Kidney epithelial cell (primary cell): ENCODE results near the gene PAGE2B. TPM values are rescaled to one million over a fixed set of nuclear protein-coding genes. Genes with fewer than 3 reads are reported as not detected.

ENCODE experiments used
- DNase-seq: peaks from one replicate; pipeline ENCODE4 v3.0.0-alpha.2; 2010; ENCODE audit warnings: low read depth
- H3K27me3 ChIP-seq: 2 replicates; pipeline ENCODE4 v1.6.0; 2011; ENCODE audit warnings: low read length; ENCODE audit not compliant: control insufficient read depth, insufficient read depth
- H3K36me3 ChIP-seq: 2 replicates; pipeline ENCODE4 v1.5.1; 2011; ENCODE audit warnings: low read length; ENCODE audit not compliant: control insufficient read depth, insufficient read depth
- H3K4me3 ChIP-seq: 2 replicates; pipeline ENCODE4 v1.5.1; 2011; ENCODE audit warnings: low read depth, mild to moderate bottlenecking, control low read depth, low read length
- total RNA-seq: library from RNA; depleted of rRNA; stranded (reverse); fragments of >200 nt; gene quantifications from 2 replicates; pipeline ENCODE4 v1.2.3, GENCODE V29; 2015
- TF ChIP-seq, protein P1 (sequence below): IDR thresholded peaks from 2 replicates; pipeline ENCODE4 v1.5.1; 2011; ENCODE audit warnings: mild to moderate bottlenecking, moderate library complexity, low read length, control low read depth, inconsistent platforms; ENCODE audit not compliant: insufficient read depth, poor library complexity, severe bottlenecking

The PAGE2B gene, protein sequence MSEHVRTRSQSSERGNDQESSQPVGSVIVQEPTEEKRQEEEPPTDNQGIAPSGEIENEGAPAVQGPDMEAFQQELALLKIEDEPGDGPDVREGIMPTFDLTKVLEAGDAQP
- not detected in 2 replicates for total RNA-seq

DNA sequence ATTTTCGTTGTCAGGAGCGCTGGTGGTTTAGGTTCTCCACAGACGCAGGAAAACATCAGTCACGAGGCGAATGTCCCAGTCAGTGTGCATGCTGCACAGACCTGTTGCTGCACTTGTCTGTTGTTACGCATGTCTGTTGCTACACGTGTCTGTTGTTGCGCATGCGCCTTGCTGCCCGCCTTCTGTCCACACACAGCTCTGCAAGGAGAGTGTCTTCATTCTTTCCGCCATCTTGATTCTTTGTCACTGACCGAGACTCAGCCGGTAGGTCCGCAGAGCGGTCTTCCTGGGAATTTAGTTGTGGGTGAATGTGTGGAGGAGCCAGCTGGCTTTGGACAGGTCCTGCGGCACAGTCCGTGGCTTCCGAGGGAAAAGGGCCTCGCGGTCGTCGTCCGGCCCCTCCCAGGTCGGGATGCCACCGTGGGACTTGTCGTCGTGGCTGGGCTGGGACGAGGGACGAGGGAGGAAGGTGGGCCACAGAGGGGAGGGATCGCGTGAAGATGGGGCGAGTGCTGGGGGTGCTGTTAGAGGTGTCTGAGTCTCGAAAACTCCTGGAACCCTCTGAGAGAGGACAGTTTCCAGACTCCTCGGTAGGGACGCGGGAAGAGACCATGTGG is at the start of gene PAGE2B:
Gene PAGE2B, plus strand, starts transcription at position 180 of the 617 bp plus-strand sequence. CDS start 1,012 bp downstream, outside the sequence.
- TF ChIP-seq, protein P1, sequence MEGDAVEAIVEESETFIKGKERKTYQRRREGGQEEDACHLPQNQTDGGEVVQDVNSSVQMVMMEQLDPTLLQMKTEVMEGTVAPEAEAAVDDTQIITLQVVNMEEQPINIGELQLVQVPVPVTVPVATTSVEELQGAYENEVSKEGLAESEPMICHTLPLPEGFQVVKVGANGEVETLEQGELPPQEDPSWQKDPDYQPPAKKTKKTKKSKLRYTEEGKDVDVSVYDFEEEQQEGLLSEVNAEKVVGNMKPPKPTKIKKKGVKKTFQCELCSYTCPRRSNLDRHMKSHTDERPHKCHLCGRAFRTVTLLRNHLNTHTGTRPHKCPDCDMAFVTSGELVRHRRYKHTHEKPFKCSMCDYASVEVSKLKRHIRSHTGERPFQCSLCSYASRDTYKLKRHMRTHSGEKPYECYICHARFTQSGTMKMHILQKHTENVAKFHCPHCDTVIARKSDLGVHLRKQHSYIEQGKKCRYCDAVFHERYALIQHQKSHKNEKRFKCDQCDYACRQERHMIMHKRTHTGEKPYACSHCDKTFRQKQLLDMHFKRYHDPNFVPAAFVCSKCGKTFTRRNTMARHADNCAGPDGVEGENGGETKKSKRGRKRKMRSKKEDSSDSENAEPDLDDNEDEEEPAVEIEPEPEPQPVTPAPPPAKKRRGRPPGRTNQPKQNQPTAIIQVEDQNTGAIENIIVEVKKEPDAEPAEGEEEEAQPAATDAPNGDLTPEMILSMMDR, result no peak
- H3K36me3 ChIP-seq, result no peaks in the 10 kb centered on the region
- no peaks in the 10 kb centered on the region for H3K27me3 ChIP-seq
- no peak within 1 kb of the TSS for H3K4me3 ChIP-seq
- no peak for DNase-seq

DNA sequence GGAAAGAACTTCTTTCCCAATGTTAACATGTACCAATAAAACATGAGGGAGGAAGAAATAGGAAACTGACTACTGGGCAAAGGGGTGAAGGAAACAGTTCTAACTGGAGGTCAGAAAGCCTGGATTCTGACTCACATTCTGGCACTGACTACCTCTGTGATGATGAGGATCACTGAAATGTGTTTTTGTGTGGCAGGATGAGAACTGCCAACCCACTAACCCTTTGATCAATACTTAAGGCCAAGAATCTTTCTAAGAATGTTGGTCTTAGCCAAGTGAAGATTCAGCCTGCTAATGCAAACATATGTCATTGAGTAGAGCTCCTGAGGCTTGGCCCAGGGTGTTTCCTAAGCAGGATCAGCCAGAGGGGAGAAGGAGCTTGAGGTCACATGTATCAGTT is 48.7 kb upstream of the PAGE2B start:
- Histone ChIP-seq H3K4me3 (no peak overlapping the region), H3K27me3 (no peaks in the 10 kb centered on the region), H3K36me3 (no peaks in the 10 kb centered on the region)
- no peak for DNase-seq
- TF ChIP-seq, protein P1, result no peak

DNA sequence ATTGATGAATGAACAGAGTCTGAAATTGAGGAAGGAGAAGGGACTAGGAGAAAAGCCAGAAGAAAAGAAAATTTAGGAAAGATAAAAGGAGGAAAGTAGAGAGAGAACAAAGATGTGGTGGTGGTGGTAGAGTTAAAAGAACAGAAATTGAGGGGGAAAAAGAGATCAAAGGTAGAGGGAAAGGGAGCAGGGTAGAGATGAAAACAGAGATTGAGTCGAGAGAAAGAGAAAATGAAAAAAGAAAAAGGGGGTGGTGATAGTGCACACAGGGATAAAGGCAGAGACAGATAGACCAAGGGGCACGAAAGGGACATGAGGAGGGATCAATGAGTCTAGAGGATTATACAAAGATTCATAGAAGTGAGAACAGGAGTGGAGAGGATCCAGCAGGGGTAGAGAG is 48.0 kb upstream of the PAGE2B start:
- H3K36me3 ChIP-seq, result no peaks in the 10 kb centered on the region
- H3K4me3 ChIP-seq, result no peak overlapping the region
- TF ChIP-seq, protein P1, result no peak
- H3K27me3 ChIP-seq, result no peaks in the 10 kb centered on the region
- DNase-seq, result no peak

DNA sequence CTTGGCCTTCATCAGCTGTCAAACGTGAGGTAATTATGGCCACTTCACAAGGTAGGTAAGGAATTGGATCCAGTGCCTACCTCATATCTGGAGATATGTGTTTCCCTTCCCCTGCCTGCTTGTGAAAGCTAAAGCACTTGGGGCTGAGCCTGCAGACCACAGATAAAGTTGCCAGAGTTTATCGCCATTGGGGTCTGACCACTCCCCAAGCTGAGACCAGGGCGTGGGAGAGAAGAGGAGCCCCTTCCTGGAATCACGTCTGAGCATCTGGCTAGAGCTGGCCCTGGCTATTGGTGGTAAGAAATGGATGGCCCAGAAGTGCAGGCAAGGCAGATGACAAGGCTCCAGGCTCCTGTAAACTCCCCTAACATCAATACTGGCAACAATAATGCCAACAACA is 46.8 kb upstream of the PAGE2B start:
- no peak for DNase-seq
- no peaks in the 10 kb centered on the region for H3K27me3 ChIP-seq
- TF ChIP-seq, protein P1, result no peak
- H3K36me3 ChIP-seq, result no peaks in the 10 kb centered on the region
- H3K4me3 ChIP-seq, result no peak overlapping the region

DNA sequence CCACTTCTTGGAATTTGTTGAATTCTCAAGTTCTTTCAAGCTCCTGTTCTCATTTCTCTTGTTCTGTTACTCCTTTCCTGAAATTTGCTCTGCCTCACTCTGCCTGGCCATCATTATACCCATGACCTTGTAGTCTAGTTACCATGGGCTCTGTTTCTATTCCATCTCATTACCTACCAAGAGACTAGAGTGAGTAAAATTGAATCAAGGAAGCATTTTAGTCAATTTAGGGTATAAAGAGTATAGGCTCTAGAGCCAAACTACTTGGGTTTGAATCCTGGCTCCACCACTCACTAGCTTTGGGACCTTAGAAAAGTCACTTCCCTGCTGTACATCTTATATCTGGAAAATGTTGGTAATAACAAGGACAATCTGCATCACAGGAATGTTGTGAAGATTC is 46.2 kb upstream of the PAGE2B start:
- TF ChIP-seq, protein P1, result no peak
- H3K27me3 ChIP-seq, result no peaks in the 10 kb centered on the region
- no peak overlapping the region for H3K4me3 ChIP-seq
- no peak for DNase-seq
- no peaks in the 10 kb centered on the region for H3K36me3 ChIP-seq

DNA sequence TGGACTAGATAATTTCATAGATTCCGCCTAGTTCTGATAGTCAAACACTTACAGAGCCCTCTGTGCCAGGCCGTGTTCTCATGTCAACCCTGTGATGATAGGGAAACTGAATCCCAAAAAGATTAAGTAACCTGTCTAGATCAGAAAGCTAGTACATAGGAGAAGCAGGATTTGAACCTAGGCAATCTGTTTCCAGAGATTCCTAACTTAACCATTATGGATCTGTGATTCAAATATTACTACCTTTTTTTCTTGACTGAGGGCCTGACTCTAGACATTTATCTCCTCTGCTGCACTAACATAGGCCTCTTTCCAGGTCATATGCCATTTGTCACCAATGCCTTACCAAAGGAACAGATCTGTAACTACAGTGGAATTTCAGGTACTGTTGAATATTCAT is 45.5 kb upstream of the PAGE2B start:
- TF ChIP-seq, protein P1, result no peak
- no peak overlapping the region for H3K4me3 ChIP-seq
- DNase-seq, result no peak
- no peaks in the 10 kb centered on the region for H3K27me3 ChIP-seq
- H3K36me3 ChIP-seq, result no peaks in the 10 kb centered on the region
